SK-N-SH treated with all-trans-retinoic acid at 6 μM for 48 hours (cell line): ENCODE results near the gene SYNE3.

ENCODE experiments used
- PPARA ChIP-seq: fragments of 250-450 bp; sonication (Bioruptor Pico); IDR thresholded peaks from 2 replicates; pipeline ENCODE4 v1.5.0; 2020; ENCODE audit warnings: mild to moderate bottlenecking, borderline replicate concordance
- RARB ChIP-seq: fragments of 250-450 bp; sonication (Bioruptor Pico); IDR thresholded peaks from 2 replicates; pipeline ENCODE4 v1.8.0; 2021; ENCODE audit warnings: mild to moderate bottlenecking, moderate library complexity
- TSHZ2 ChIP-seq: fragments of 250-450 bp; sonication (Bioruptor Pico); IDR thresholded peaks from 2 replicates; pipeline ENCODE4 v1.5.0; 2020; ENCODE audit warnings: mild to moderate bottlenecking, moderate library complexity
- ZFP30 ChIP-seq: fragments of 450-650 bp; formaldehyde crosslinking; IDR thresholded peaks from 2 replicates; pipeline ENCODE4 v1.5.0; 2022; ENCODE audit warnings: mild to moderate bottlenecking, moderate library complexity
- ZNF8 ChIP-seq: fragments of 450-650 bp; formaldehyde crosslinking; IDR thresholded peaks from 2 replicates; pipeline ENCODE4 v1.5.0; 2020; ENCODE audit warnings: mild to moderate bottlenecking, moderate library complexity

- TF ChIP-seq ZNF8 (CRISPR knock-in tag): no peak
- no peak for TF ChIP-seq TSHZ2 (CRISPR knock-in tag)
- no peak for TF ChIP-seq PPARA (CRISPR knock-in tag)
- TF ChIP-seq RARB: no peak
- no peak for TF ChIP-seq ZFP30 (CRISPR knock-in tag)
These were observed 4.8 kb downstream of the SYNE3 start for GRCh38 chr14:95511687-95512086.
